NCI-H1694 (cell line): ENCODE measurements around the gene C20orf202.
"Not testable (repeated sequence)": the region's sequence is repeated elsewhere in the genome, so short reads cannot be mapped to it uniquely, and the experiment has no call there.

Source experiments
- DNase-seq: peaks from one replicate; lab custom pipeline; 2025; lab: John Stamatoyannopoulos, UW

C20orf202 gene

GRCh38 chr20:1209447-1210387, 6.5 kb downstream of the C20orf202 start:
- no peak for DNase-seq

GRCh38 chr20:1210501-1210900, 7.2 kb downstream of the C20orf202 start:
- no peak for DNase-seq

- no peak for DNase-seq
These were observed 8.8 kb downstream of the C20orf202 start for GRCh38 chr20:1212023-1212422.

GRCh38 chr20:1212607-1213396, 9.5 kb downstream of the C20orf202 start:
- peak; percentile 20 for DNase-seq

GRCh38 chr20:1214838-1215261, 11.6 kb downstream of the C20orf202 start:
- DNase-seq, result no peak

- DNase-seq, result no peak
These were observed 12.3 kb downstream of the C20orf202 start for GRCh38 chr20:1215386-1216170.

- DNase-seq, result not testable (repeated sequence)
These were observed 13.5 kb downstream of the C20orf202 start for GRCh38 chr20:1216527-1217427.

- not testable (repeated sequence) for DNase-seq
These were observed 19.5 kb downstream of the C20orf202 start for GRCh38 chr20:1222750-1223149.

- no peak for DNase-seq
These were observed 21.1 kb downstream of the C20orf202 start for GRCh38 chr20:1224205-1224890.

- peak; percentile 3 for DNase-seq
These were observed 22.1 kb downstream of the C20orf202 start for GRCh38 chr20:1225263-1225782.

- no peak for DNase-seq
These were observed 22.8 kb downstream of the C20orf202 start, which contains the start of gene RAD21L1 for GRCh38 chr20:1225783-1226654. TSS of gene RAD21L1 (plus strand) at chr20:1226044. CDS start at chr20:1228454, 2,410 bp downstream.

- no peak for DNase-seq
These were observed 26.3 kb downstream of the C20orf202 start for GRCh38 chr20:1229541-1229940.

GRCh38 chr20:1232286-1233111, 29.2 kb downstream of the C20orf202 start:
- DNase-seq, result no peak

GRCh38 chr20:1240549-1240948, 37.3 kb downstream of the C20orf202 start:
- DNase-seq, result no peak

GRCh38 chr20:1241456-1241855, 38.2 kb downstream of the C20orf202 start:
- no peak for DNase-seq

- no peak for DNase-seq
These were observed 38.8 kb downstream of the C20orf202 start for GRCh38 chr20:1242099-1242498.

- DNase-seq, result no peak
These were observed 39.3 kb downstream of the C20orf202 start for GRCh38 chr20:1242530-1242929.

- DNase-seq, result no peak
These were observed 42.3 kb downstream of the C20orf202 start for GRCh38 chr20:1245578-1245977.
